ENCODE measurements around the gene FTO. TPM values are rescaled to one million over a fixed set of nuclear protein-coding genes. Genes with fewer than 3 reads are reported as not detected.
"Not testable (repeated sequence)": the region's sequence is repeated elsewhere in the genome, so short reads cannot be mapped to it uniquely, and the experiment has no call there.

Gene FTO
- total RNA-seq, 1 donor from 2014 or later, result 50.2 TPM

GRCh38 chr16:53681354-53681753 is 22.6 kb upstream of the FTO start:
- H3K4me3 ChIP-seq, result no peak overlapping the region
- intact Hi-C loops (cut with DNase I), result no loop called here

GRCh38 chr16:53685334-53685733 is 18.6 kb upstream of the FTO start:
- intact Hi-C loops (cut with DNase I); DNase-seq (ENCODE audit: low spot score in 2 of 2); H3K27ac ChIP-seq; H3K4me1 ChIP-seq; H3K4me3 ChIP-seq; H3K27me3 ChIP-seq; H3K9me3 ChIP-seq; H3K36me3 ChIP-seq: not testable (repeated sequence)

More at GRCh38 chr16:53681354-53681753, 22.6 kb upstream of the FTO start:
- no peak for DNase-seq (ENCODE audit: low spot score in 2 of 2)
- Histone ChIP-seq H3K36me3 (peaks cover 0 to 6% of the 10 kb centered on the region in 2 donors), H3K9me3 (no peaks in the 10 kb centered on the region), H3K27me3 (no peaks in the 10 kb centered on the region), H3K27ac (no peak overlapping the region), H3K4me1 (no peaks in the 10 kb centered on the region)
- no peak for TF ChIP-seq CTCF (IDR thresholded peaks at IDR 0.05)

GRCh38 chr16:53686710-53687109 is 17.2 kb upstream of the FTO start:
- intact Hi-C loops (cut with DNase I), result no loop called here
- Histone ChIP-seq H3K9me3 (no peaks in the 10 kb centered on the region), H3K4me1 (no peaks in the 10 kb centered on the region), H3K27me3 (no peaks in the 10 kb centered on the region), H3K4me3 (no peak overlapping the region), H3K27ac (no peak overlapping the region), H3K36me3 (peaks cover 0 to 6% of the 10 kb centered on the region in 2 donors)
- no peak for DNase-seq (ENCODE audit: low spot score in 2 of 2)
- no peak for TF ChIP-seq CTCF (IDR thresholded peaks at IDR 0.05)

GRCh38 chr16:53689636-53690035 is 14.3 kb upstream of the FTO start:
- Histone ChIP-seq H3K4me1 (no peaks in the 10 kb centered on the region), H3K27me3 (no peaks in the 10 kb centered on the region), H3K27ac (no peak overlapping the region), H3K36me3 (peaks cover 2 to 6% of the 10 kb centered on the region in 2 donors), H3K4me3 (no peak overlapping the region), H3K9me3 (no peaks in the 10 kb centered on the region)
- intact Hi-C loops (cut with DNase I), result no loop called here
- DNase-seq (ENCODE audit: low spot score in 2 of 2), result no peak
- TF ChIP-seq CTCF (IDR thresholded peaks at IDR 0.05), result no peak

- TF ChIP-seq CTCF (IDR thresholded peaks at IDR 0.05), result no peak
- Histone ChIP-seq H3K27ac (no peak overlapping the region), H3K9me3 (no peaks in the 10 kb centered on the region), H3K4me3 (no peak overlapping the region), H3K27me3 (no peaks in the 10 kb centered on the region), H3K4me1 (no peaks in the 10 kb centered on the region), H3K36me3 (peaks cover 0 to 2% of the 10 kb centered on the region in 2 donors)
- DNase-seq (ENCODE audit: low spot score in 2 of 2), result no peak
- intact Hi-C loops (cut with DNase I), result no loop called here
Observed at GRCh38 chr16:53690771-53691170, 13.2 kb upstream of the FTO start.

GRCh38 chr16:53692146-53692545 is 11.8 kb upstream of the FTO start:
- no peak for DNase-seq (ENCODE audit: low spot score in 2 of 2)
- Histone ChIP-seq H3K4me1 (no peaks in the 10 kb centered on the region), H3K27me3 (no peaks in the 10 kb centered on the region), H3K4me3 (no peak overlapping the region), H3K27ac (no peak overlapping the region), H3K36me3 (peaks cover 0 to 2% of the 10 kb centered on the region in 2 donors), H3K9me3 (no peaks in the 10 kb centered on the region)
- intact Hi-C loops (cut with DNase I), result no loop called here
- TF ChIP-seq CTCF (IDR thresholded peaks at IDR 0.05), result no peak
